Body of pancreas (tissue), 4 donors: ENCODE measurements around the gene NPR2.

Source experiments
- CTCF ChIP-seq, 7 experiments: fragments of 450-650 bp in 4 of 7; fragments of 200-600 bp in 3 of 7; sonication (generic) in 3 of 7; IDR thresholded peaks; one replicate each; pipeline ENCODE4 v1.5.1; 2016 to 2019; ENCODE audit warnings: antibody characterized with exemption in 7 of 7
- POLR2A ChIP-seq, 3 donors: fragments of 450-650 bp; IDR thresholded peaks; one replicate each; pipeline ENCODE4 v1.6.1; 2016; ENCODE audit warnings: antibody characterized with exemption in 3 of 3, mild to moderate bottlenecking in 2 of 3

GRCh38 chr9:35791297-35791921 is at the start of gene NPR2:
- TF ChIP-seq CTCF (IDR thresholded peaks at IDR 0.05) (no peak), POLR2A (IDR thresholded peaks at IDR 0.05) (no peak)
